ENCODE results near the gene CCL18.
"Not testable (repeated sequence)": the region's sequence is repeated elsewhere in the genome, so short reads cannot be mapped to it uniquely, and the experiment has no call there.

CCL18 gene

GRCh38 chr17:36112572-36112971 lies 48.5 kb downstream of the CCL18 start:
- Histone ChIP-seq H3K36me3 (ENCODE audit: control insufficient read depth, insufficient read depth, low read length) (no peaks in the 10 kb centered on the region), H3K9ac (ENCODE audit: low read length) (no peak overlapping the region), H3K4me3 (ENCODE audit: low read length) (no peak overlapping the region), H3K4me1 (ENCODE audit: control insufficient read depth, insufficient read depth, low read length) (no peaks in the 10 kb centered on the region), H3K27ac (ENCODE audit: low read depth, low read length) (no peak overlapping the region), H3K27me3 (ENCODE audit: control insufficient read depth, insufficient read depth, low read length) (no peaks in the 10 kb centered on the region)

- H3K36me3 ChIP-seq (ENCODE audit: control insufficient read depth, insufficient read depth, low read length); H3K27ac ChIP-seq (ENCODE audit: low read depth, low read length); H3K27me3 ChIP-seq (ENCODE audit: control insufficient read depth, insufficient read depth, low read length); H3K4me1 ChIP-seq (ENCODE audit: control insufficient read depth, insufficient read depth, low read length); H3K4me3 ChIP-seq (ENCODE audit: low read length); H3K9ac ChIP-seq (ENCODE audit: low read length): not testable (repeated sequence)
These were observed 49.1 kb downstream of the CCL18 start for GRCh38 chr17:36113131-36113530.

GRCh38 chr17:36114971-36115648 lies 51.0 kb downstream of the CCL18 start:
- not testable (repeated sequence) for H3K27ac ChIP-seq (ENCODE audit: low read depth, low read length); H3K4me1 ChIP-seq (ENCODE audit: control insufficient read depth, insufficient read depth, low read length); H3K9ac ChIP-seq (ENCODE audit: low read length); H3K4me3 ChIP-seq (ENCODE audit: low read length); H3K36me3 ChIP-seq (ENCODE audit: control insufficient read depth, insufficient read depth, low read length); H3K27me3 ChIP-seq (ENCODE audit: control insufficient read depth, insufficient read depth, low read length)

GRCh38 chr17:36115649-36115977 lies 51.5 kb downstream of the CCL18 start:
- H3K4me3 ChIP-seq (ENCODE audit: low read length); H3K4me1 ChIP-seq (ENCODE audit: control insufficient read depth, insufficient read depth, low read length); H3K27ac ChIP-seq (ENCODE audit: low read depth, low read length); H3K27me3 ChIP-seq (ENCODE audit: control insufficient read depth, insufficient read depth, low read length); H3K9ac ChIP-seq (ENCODE audit: low read length); H3K36me3 ChIP-seq (ENCODE audit: control insufficient read depth, insufficient read depth, low read length): not testable (repeated sequence)

- Histone ChIP-seq H3K27ac (ENCODE audit: low read depth, low read length) (no peak overlapping the region), H3K9ac (ENCODE audit: low read length) (no peak overlapping the region), H3K4me3 (ENCODE audit: low read length) (no peak overlapping the region), H3K4me1 (ENCODE audit: control insufficient read depth, insufficient read depth, low read length) (no peaks in the 10 kb centered on the region), H3K36me3 (ENCODE audit: control insufficient read depth, insufficient read depth, low read length) (no peaks in the 10 kb centered on the region), H3K27me3 (ENCODE audit: control insufficient read depth, insufficient read depth, low read length) (no peaks in the 10 kb centered on the region)
These were observed 53.7 kb downstream of the CCL18 start for GRCh38 chr17:36117505-36118382.

GRCh38 chr17:36118477-36119353 lies 54.6 kb downstream of the CCL18 start:
- H3K27ac ChIP-seq (ENCODE audit: low read depth, low read length), result no peak overlapping the region

DNA sequence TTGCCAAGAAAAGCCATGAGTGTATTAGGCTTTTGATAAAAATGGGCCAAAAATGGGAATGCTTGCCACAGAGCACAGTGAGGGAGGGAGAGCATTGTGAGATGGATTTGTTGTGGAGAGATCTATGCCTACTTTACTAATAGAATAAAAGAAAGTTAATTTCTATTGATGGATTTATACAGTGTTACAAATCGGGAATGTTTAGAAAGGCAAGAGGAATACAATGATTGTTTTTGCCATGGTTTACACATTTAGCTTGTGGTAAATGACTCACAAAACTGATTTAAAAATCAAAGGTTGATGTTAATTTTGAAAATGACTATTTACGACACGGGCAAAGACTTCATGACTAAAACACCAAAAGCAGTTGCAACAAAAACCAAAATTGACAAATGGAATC lies 56.1 kb downstream of the CCL18 start:
- Histone ChIP-seq H3K27me3 (ENCODE audit: control insufficient read depth, insufficient read depth, low read length) (no peaks in the 10 kb centered on the region), H3K4me1 (ENCODE audit: control insufficient read depth, insufficient read depth, low read length) (no peaks in the 10 kb centered on the region), H3K9ac (ENCODE audit: low read length) (no peak overlapping the region), H3K4me3 (ENCODE audit: low read length) (no peak overlapping the region), H3K27ac (ENCODE audit: low read depth, low read length) (no peak overlapping the region), H3K36me3 (ENCODE audit: control insufficient read depth, insufficient read depth, low read length) (no peaks in the 10 kb centered on the region)

More at GRCh38 chr17:36118477-36119353, 54.6 kb downstream of the CCL18 start:
- Histone ChIP-seq H3K4me1 (ENCODE audit: control insufficient read depth, insufficient read depth, low read length) (no peaks in the 10 kb centered on the region), H3K36me3 (ENCODE audit: control insufficient read depth, insufficient read depth, low read length) (no peaks in the 10 kb centered on the region), H3K9ac (ENCODE audit: low read length) (no peak overlapping the region), H3K4me3 (ENCODE audit: low read length) (no peak overlapping the region), H3K27me3 (ENCODE audit: control insufficient read depth, insufficient read depth, low read length) (no peaks in the 10 kb centered on the region)

DNA sequence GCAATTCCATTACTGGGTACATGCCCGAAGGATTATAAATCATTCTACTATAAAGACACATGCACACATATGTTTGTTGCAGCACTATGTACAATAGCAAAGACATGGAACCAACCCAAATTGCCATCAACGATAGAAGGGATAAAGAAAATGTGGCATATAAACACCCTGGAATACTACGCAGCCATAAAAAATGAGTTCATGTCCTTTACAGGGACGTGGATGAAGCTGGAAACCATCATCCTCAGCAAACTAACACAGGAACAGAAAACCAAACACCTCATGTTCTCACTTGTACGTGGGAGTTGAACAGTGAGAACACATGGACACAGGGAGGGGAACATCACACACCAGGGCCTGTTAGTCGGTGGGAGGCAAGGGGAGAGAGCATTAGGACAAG lies 57.0 kb downstream of the CCL18 start:
- H3K4me1 ChIP-seq (ENCODE audit: control insufficient read depth, insufficient read depth, low read length); H3K36me3 ChIP-seq (ENCODE audit: control insufficient read depth, insufficient read depth, low read length); H3K27me3 ChIP-seq (ENCODE audit: control insufficient read depth, insufficient read depth, low read length); H3K4me3 ChIP-seq (ENCODE audit: low read length); H3K9ac ChIP-seq (ENCODE audit: low read length); H3K27ac ChIP-seq (ENCODE audit: low read depth, low read length): not testable (repeated sequence)
